H9 (cell line): Measurements from ENCODE around the gene ADIRF. TPM values are rescaled to one million over a fixed set of nuclear protein-coding genes. Genes with fewer than 3 reads are reported as not detected.

Experiments
- DNase-seq: peaks from one replicate; pipeline ENCODE4 v3.0.0-alpha.2; 2017
- H2AFZ ChIP-seq: one replicate; pipeline ENCODE4 v1.6.1; 2013; ENCODE audit warnings: mild to moderate bottlenecking, low read length, control low read depth, moderate library complexity
- H2AK5ac ChIP-seq: 2 replicates; pipeline ENCODE4 v1.6.1; 2013; ENCODE audit warnings: low read length, control low read depth, mixed read lengths; ENCODE audit not compliant: insufficient read length
- H2BK120ac ChIP-seq: one replicate; pipeline ENCODE4 v1.6.1; 2013; ENCODE audit warnings: low read depth, mild to moderate bottlenecking, low read length, control low read depth, inconsistent platforms; ENCODE audit not compliant: poor library complexity, severe bottlenecking
- H2BK12ac ChIP-seq: 2 replicates; pipeline ENCODE4 v1.6.1; 2013; ENCODE audit warnings: low read length, control low read depth, mixed read lengths, low read depth; ENCODE audit not compliant: insufficient read length
- H2BK15ac ChIP-seq: 2 replicates; pipeline ENCODE4 v1.6.1; 2013; ENCODE audit warnings: low read depth, low read length, control low read depth
- H2BK20ac ChIP-seq: one replicate; pipeline ENCODE4 v1.6.1; 2013; ENCODE audit warnings: low read depth, mild to moderate bottlenecking, low read length, control low read depth, inconsistent platforms; ENCODE audit not compliant: poor library complexity, severe bottlenecking
- H2BK5ac ChIP-seq: 2 replicates; pipeline ENCODE4 v1.6.1; 2013; ENCODE audit warnings: low read length, control low read depth, mixed read lengths; ENCODE audit not compliant: insufficient read length
- H3K14ac ChIP-seq: 2 replicates; pipeline ENCODE4 v1.6.1; 2013; ENCODE audit warnings: low read length, control low read depth; ENCODE audit not compliant: insufficient read depth
- H3K18ac ChIP-seq: 2 replicates; pipeline ENCODE4 v1.6.1; 2013; ENCODE audit warnings: low read depth, mild to moderate bottlenecking, mixed read lengths, low read length, control low read depth; ENCODE audit not compliant: insufficient read length
- H3K23ac ChIP-seq: 2 replicates; pipeline ENCODE4 v1.6.1; 2013; ENCODE audit warnings: low read length, control low read depth, mixed read lengths, low read depth; ENCODE audit not compliant: insufficient read length
- H3K23me2 ChIP-seq: 2 replicates; pipeline ENCODE4 v1.6.1; 2013; ENCODE audit warnings: low read depth, mild to moderate bottlenecking, mixed read lengths, low read length, control low read depth; ENCODE audit not compliant: insufficient read length, poor library complexity, severe bottlenecking
- H3K27ac ChIP-seq: 2 replicates; pipeline ENCODE4 v1.5.1; 2013; ENCODE audit warnings: low read length, control low read depth, mixed read lengths, low read depth; ENCODE audit not compliant: insufficient read length
- H3K27me3 ChIP-seq: 2 replicates; pipeline ENCODE4 v1.6.1; 2013; ENCODE audit warnings: low read length, control low read depth, inconsistent platforms; ENCODE audit not compliant: insufficient read depth
- H3K4ac ChIP-seq: 2 replicates; pipeline ENCODE4 v1.6.1; 2013; ENCODE audit warnings: low read depth, mild to moderate bottlenecking, control low read depth, inconsistent platforms, low read length, moderate library complexity
- H3K4me1 ChIP-seq: 2 replicates; pipeline ENCODE4 v1.6.1; 2013; ENCODE audit warnings: low read length, control low read depth, inconsistent platforms; ENCODE audit not compliant: insufficient read depth
- H3K4me2 ChIP-seq: 2 replicates; pipeline ENCODE4 v1.6.1; 2013; ENCODE audit warnings: low read length, control low read depth, mixed read lengths; ENCODE audit not compliant: insufficient read length, insufficient read depth
- H3K56ac ChIP-seq: 2 replicates; pipeline ENCODE4 v1.6.1; 2013; ENCODE audit warnings: low read depth, mild to moderate bottlenecking, mixed read lengths, low read length, control low read depth; ENCODE audit not compliant: insufficient read length
- H3K79me1 ChIP-seq: 2 replicates; pipeline ENCODE4 v1.6.1; 2013; ENCODE audit warnings: low read depth, mild to moderate bottlenecking, moderate library complexity, low read length, control low read depth, inconsistent platforms; ENCODE audit not compliant: insufficient read depth, poor library complexity, severe bottlenecking
- H3K79me2 ChIP-seq: 2 replicates; pipeline ENCODE4 v1.6.1; 2013; ENCODE audit warnings: low read length, control low read depth, inconsistent platforms; ENCODE audit not compliant: insufficient read depth
- H3K9ac ChIP-seq: 2 replicates; pipeline ENCODE4 v1.6.1; 2013; ENCODE audit warnings: low read length, control low read depth, mixed read lengths; ENCODE audit not compliant: insufficient read length; ENCODE audit errors: extremely low read depth
- H3K9me3 ChIP-seq: one replicate; pipeline ENCODE4 v1.6.1; 2013; ENCODE audit warnings: low read depth, low read length, inconsistent platforms; ENCODE audit not compliant: control insufficient read depth
- H3T11ph ChIP-seq: one replicate; pipeline ENCODE4 v1.6.1; 2013; ENCODE audit warnings: mild to moderate bottlenecking, low read length, control low read depth, inconsistent platforms
- H4K20me1 ChIP-seq: one replicate; pipeline ENCODE4 v1.6.1; 2013; ENCODE audit not compliant: control insufficient read depth, insufficient read length, insufficient read depth
- H4K5ac ChIP-seq: 2 replicates; pipeline ENCODE4 v1.6.1; 2013; ENCODE audit warnings: low read depth, mild to moderate bottlenecking, mixed read lengths, low read length, control low read depth; ENCODE audit not compliant: insufficient read length
- H4K8ac ChIP-seq: replicated peaks from 2 replicates; pipeline ENCODE4 v1.6.1; 2013; ENCODE audit warnings: low read length, control low read depth, mixed read lengths, low read depth; ENCODE audit not compliant: insufficient read length
- H4K91ac ChIP-seq: 2 replicates; pipeline ENCODE4 v1.6.1; 2013; ENCODE audit warnings: low read depth, mild to moderate bottlenecking, moderate library complexity, mixed read lengths, low read length, control low read depth; ENCODE audit not compliant: insufficient read length
- H3K27ac Mint-ChIP-seq, 3 experiments: 2 replicates in 2 of 3; 3 replicates in 1 of 3; pipeline ENCODE4 v1.8.0; 2020 to 2021; ENCODE audit warnings: mixed read lengths in 3 of 3, mild to moderate bottlenecking in 1 of 3, moderate library complexity in 1 of 3
- H3K27me3 Mint-ChIP-seq: 2 replicates; pipeline ENCODE4 v1.8.0; 2021; ENCODE audit warnings: low read depth, mild to moderate bottlenecking, moderate library complexity, mixed read lengths
- H3K36me3 Mint-ChIP-seq, 3 experiments: 2 replicates in 2 of 3; 3 replicates in 1 of 3; pipeline ENCODE4 v1.8.0; 2020 to 2021; ENCODE audit warnings: low read depth in 3 of 3, mixed read lengths in 3 of 3; ENCODE audit not compliant: insufficient read depth in 1 of 3
- H3K4me1 Mint-ChIP-seq, 2 experiments: 2 replicates each; pipeline ENCODE4 v1.8.0; 2020; ENCODE audit warnings: mixed read lengths in 2 of 2
- H3K4me3 Mint-ChIP-seq, 2 experiments: 2 replicates in 1 of 2; 3 replicates in 1 of 2; pipeline ENCODE4 v1.8.0; 2020 to 2021; ENCODE audit warnings: mild to moderate bottlenecking in 2 of 2, mixed read lengths in 2 of 2, moderate library complexity in 1 of 2
- H3K9me3 Mint-ChIP-seq, 2 experiments: 2 replicates in 1 of 2; 3 replicates in 1 of 2; pipeline ENCODE4 v1.8.0; 2020; ENCODE audit warnings: mild to moderate bottlenecking in 2 of 2, mixed read lengths in 2 of 2, moderate library complexity in 1 of 2
- CTCF ChIP-seq: fragments of 200-600 bp; sonication (generic); conservative IDR thresholded peaks from 3 replicates; pipeline ENCODE4 v1.8.0; 2021; ENCODE audit warnings: antibody characterized with exemption, mild to moderate bottlenecking
- WGBS: extraction: QIAGEN DNeasy Blood & Tissue Kit; methylation state at CpG from one replicate; pipeline ENCODE4 v1.1.7; 2013; ENCODE audit warnings: missing lambda C conversion rate, low lambda C conversion rate, mixed read lengths; ENCODE audit not compliant: insufficient read length; ENCODE audit errors: extremely low coverage; 5-methylcytosine and 5-hydroxymethylcytosine counted together
- total RNA-seq: library from RNA; stranded (reverse); gene quantifications from 2 replicates; pipeline ENCODE4 v1.2.1, GENCODE V29; 2021

Gene ADIRF
- total RNA-seq, 1 experiment from 2014 or later: not detected

GRCh38 chr10:86956848-86957448 is 11.3 kb upstream of the ADIRF start:
- no peak overlapping the region for H4K8ac ChIP-seq
- no peaks in the 10 kb centered on the region for H3K23me2 ChIP-seq
- H4K5ac ChIP-seq: no peak overlapping the region
- H2BK120ac ChIP-seq: no peak overlapping the region
- WGBS: no CpG with 5 or more reads among the region's 7 CpGs
- no peak overlapping the region for H3T11ph ChIP-seq
- H3K9ac ChIP-seq: no peak overlapping the region
- no peaks in the 10 kb centered on the region for H3K27me3 ChIP-seq
- no peak overlapping the region for H3K4me2 ChIP-seq
- Mint-ChIP-seq H3K4me1 (peaks cover 48 to 55% of the 10 kb centered on the region in 2 experiments), H3K27me3 (peaks cover 2% of the 10 kb centered on the region), H3K4me3 (no peak overlapping the region), H3K9me3 (peaks cover 15 to 20% of the 10 kb centered on the region in 2 experiments), H3K27ac (no peak overlapping the region; a peak in 1 of 7 replicates), H3K36me3 (peaks cover 11 to 20% (median 15%) of the 10 kb centered on the region in 3 experiments)
- no peak overlapping the region for H4K91ac ChIP-seq
- DNase-seq: peak; percentile 28
- H3K4me1 ChIP-seq: peaks cover 11% of the 10 kb centered on the region; the same call in 1 of the 2 replicates
- no peak overlapping the region for H3K4ac ChIP-seq
- no peak overlapping the region for H3K27ac ChIP-seq
- no peaks in the 10 kb centered on the region for H4K20me1 ChIP-seq
- H3K79me2 ChIP-seq: no peaks in the 10 kb centered on the region
- H3K14ac ChIP-seq: no peak overlapping the region
- no peak overlapping the region for H3K56ac ChIP-seq
- H2AFZ ChIP-seq: no peak overlapping the region
- H2BK12ac ChIP-seq: no peak overlapping the region
- H2BK20ac ChIP-seq: no peak overlapping the region
- no peak overlapping the region for H3K23ac ChIP-seq
- no peaks in the 10 kb centered on the region for H3K79me1 ChIP-seq
- H2BK15ac ChIP-seq: no peak overlapping the region
- H3K9me3 ChIP-seq: peaks cover 6% of the 10 kb centered on the region
- no peak for TF ChIP-seq CTCF
- no peak overlapping the region for H2AK5ac ChIP-seq
- no peak overlapping the region for H2BK5ac ChIP-seq
- H3K18ac ChIP-seq: no peak overlapping the region
